HG03159 (cell line): ENCODE measurements around the gene PCGF3.
"Not testable (repeated sequence)": the region's sequence is repeated elsewhere in the genome, so short reads cannot be mapped to it uniquely, and the experiment has no call there.

Source experiments
- ATAC-seq: cut with Tn5 transposase; IDR thresholded peaks from one replicate; pipeline ENCODE4 v1.9.1; 2021; ENCODE audit warnings: mild to moderate bottlenecking, moderate library complexity; ENCODE audit not compliant: unreplicated experiment

PCGF3 gene

GRCh38 chr4:735583-735982, 30.0 kb downstream of the PCGF3 start:
- no peak for ATAC-seq

- ATAC-seq: not testable (repeated sequence)
Observed at GRCh38 chr4:736561-736960, 30.9 kb downstream of the PCGF3 start.

- ATAC-seq: no peak
Observed at GRCh38 chr4:738781-739280, 33.2 kb downstream of the PCGF3 start.

GRCh38 chr4:739569-739968, 33.9 kb downstream of the PCGF3 start:
- ATAC-seq: no peak

- no peak for ATAC-seq
Observed at GRCh38 chr4:740011-740410, 34.4 kb downstream of the PCGF3 start.

- no peak for ATAC-seq
Observed at GRCh38 chr4:740656-741282, 35.1 kb downstream of the PCGF3 start.

- ATAC-seq: no peak
Observed at GRCh38 chr4:742096-742741, 36.6 kb downstream of the PCGF3 start.

- ATAC-seq: peak; percentile 56
Observed at GRCh38 chr4:742742-743311, 37.2 kb downstream of the PCGF3 start.

- no peak for ATAC-seq
Observed at GRCh38 chr4:743463-744211, 38.0 kb downstream of the PCGF3 start.

- ATAC-seq: no peak
Observed at GRCh38 chr4:744212-744841, 38.7 kb downstream of the PCGF3 start.

- ATAC-seq: no peak
Observed at GRCh38 chr4:747546-748170, 42.0 kb downstream of the PCGF3 start.

- ATAC-seq: no peak
Observed at GRCh38 chr4:748461-748860, 42.8 kb downstream of the PCGF3 start.

- ATAC-seq: no peak
Observed at GRCh38 chr4:749698-750666, 44.4 kb downstream of the PCGF3 start.

GRCh38 chr4:751676-752075, 46.0 kb downstream of the PCGF3 start:
- ATAC-seq: no peak

GRCh38 chr4:752196-752861, 46.7 kb downstream of the PCGF3 start:
- ATAC-seq: no peak

GRCh38 chr4:753186-753585, 47.6 kb downstream of the PCGF3 start:
- ATAC-seq: not testable (repeated sequence)

GRCh38 chr4:754221-755120, 48.8 kb downstream of the PCGF3 start:
- ATAC-seq: no peak

- ATAC-seq: no peak
Observed at GRCh38 chr4:757111-757510, 51.5 kb downstream of the PCGF3 start.
